ENCODE results near the gene TMPRSS13. TPM values are rescaled to one million over a fixed set of nuclear protein-coding genes. Genes with fewer than 3 reads are reported as not detected.

TMPRSS13 gene
- total and polyA plus RNA-seq, 9 of the 15 experiments (the other 6 are each of a cell fraction or from before 2014, with no cell fraction given): 0.11 to 0.29 (median 0.15) TPM

- TF ChIP-seq ID3 (CRISPR knock-in tag; IDR thresholded peaks at IDR 0.05) (no peak), ID3 (tag; IDR thresholded peaks at IDR 0.05) (peak; percentile 77), ATF4 (CRISPR knock-in tag; IDR thresholded peaks at IDR 0.05) (no peak), PHF8 (IDR thresholded peaks at IDR 0.05; ENCODE audit: borderline replicate concordance, low read length) (no peak), CTBP1 (IDR thresholded peaks at IDR 0.05; ENCODE audit: borderline replicate concordance) (no peak), ARID1B (IDR thresholded peaks at IDR 0.05) (peak; percentile 48; the same call in 1 of the 2 replicates), MNT (conservative IDR thresholded peaks at IDR 0.05) (peak; percentile 16 to 33; a peak in 1 of 4 replicates), EP300 (IDR thresholded peaks at IDR 0.05; ENCODE audit: low read length) (peak; percentile 31; the same call in 1 of the 2 replicates), CBFA2T3 (IDR thresholded peaks at IDR 0.05) (0 out of 2 replicates have a peak, but pooled peaks have one; percentile 8)
Measured at GRCh38 chr11:117953024-117953671, 23.9 kb upstream of the TMPRSS13 start (continued).

All from K562 (cell line).